K562 (cell line): ENCODE results near the gene PSMC1.

Experiments used
- BHLHE40 ChIP-seq: IDR thresholded peaks from 2 replicates; pipeline ENCODE4 v1.6.1; 2011; ENCODE audit warnings: low read length, improper control_type of control experiment
- KDM1A ChIP-seq, 2 experiments: fragments of 450-650 bp; IDR thresholded peaks; 2 replicates each; pipeline ENCODE4 v1.6.1; 2016; ENCODE audit warnings: mild to moderate bottlenecking in 2 of 2
- NONO ChIP-seq, 2 experiments: fragments of 200-400 bp in 1 of 2; fragments of 450-650 bp in 1 of 2; formaldehyde crosslinking in 1 of 2; IDR thresholded peaks; 2 replicates each; pipeline ENCODE4 v1.6.1; 2017; ENCODE audit warnings: low read depth in 2 of 2, mild to moderate bottlenecking in 2 of 2, moderate library complexity in 2 of 2, low read length in 1 of 2
- POLR2A ChIP-seq: fragments of 450-650 bp; conservative IDR thresholded peaks from 2 replicates; pipeline ENCODE4 v1.6.1; 2016
- RCOR1 ChIP-seq, 2 experiments: IDR thresholded peaks; 2 replicates each; pipeline ENCODE4 v1.6.1; 2012; ENCODE audit warnings: low read depth in 2 of 2, low read length in 2 of 2, borderline replicate concordance in 1 of 2, improper control_type of control experiment in 1 of 2
- ZNF121 ChIP-seq: sonication (generic); formaldehyde crosslinking; conservative IDR thresholded peaks from 2 replicates; pipeline ENCODE4 v1.8.0; 2022; ENCODE audit warnings: missing genetic modification reagents
- TF ChIP-seq, protein P1 (sequence below): fragments of 450-650 bp; conservative IDR thresholded peaks from 2 replicates; pipeline ENCODE4 v1.6.1; 2016; ENCODE audit warnings: missing genetic modification characterization, low read depth, mild to moderate bottlenecking, missing compliant biosample characterization, moderate library complexity
- TF ChIP-seq, protein P2 (sequence below): sonication (generic); formaldehyde crosslinking; IDR thresholded peaks from 2 replicates; pipeline ENCODE4 v1.9.0; 2022; ENCODE audit warnings: mild to moderate bottlenecking, missing genetic modification reagents

DNA sequence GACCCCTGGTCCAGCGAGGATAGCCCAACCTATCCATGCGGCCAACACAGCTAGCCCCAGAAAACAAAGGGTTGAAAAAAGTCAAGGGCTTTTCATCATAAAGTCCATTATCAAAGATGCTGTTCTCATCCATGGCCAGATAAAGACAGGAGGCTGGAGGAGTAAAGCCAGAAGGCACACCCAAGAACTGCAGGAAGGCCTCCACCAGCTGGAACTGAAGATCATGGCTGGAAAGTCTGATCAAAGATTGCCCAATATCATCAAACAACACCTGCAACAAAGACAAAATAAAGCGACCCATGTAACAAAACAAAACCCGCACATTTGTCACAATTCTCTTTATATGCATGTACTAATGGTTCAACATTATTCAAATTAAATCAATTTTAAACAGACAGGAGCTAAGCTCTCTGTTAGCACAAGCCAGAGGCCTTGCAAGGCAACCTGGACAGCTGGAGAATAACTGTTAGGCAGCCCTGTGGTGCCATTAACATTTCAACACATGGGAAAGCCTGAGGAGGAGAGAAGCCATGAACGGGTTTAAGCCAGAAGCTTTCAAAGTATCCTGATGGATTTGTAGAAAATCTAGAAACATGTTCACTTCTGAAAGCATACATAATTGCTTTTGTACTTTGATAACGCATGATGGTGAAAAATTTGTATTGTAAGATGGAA, 34.1 kb downstream of the PSMC1 start:
- TF ChIP-seq BHLHE40 (no peak), POLR2A (no peak), RCOR1 (IDR thresholded peaks at IDR 0.05; ENCODE audit: borderline replicate concordance in 1 of 2, low read depth in 2 of 2, low read length in 2 of 2) (no peak), NONO (IDR thresholded peaks at IDR 0.05; ENCODE audit: low read depth in 2 of 2, low read length in 1 of 2) (no peak), ZNF121 (CRISPR knock-in tag) (no peak), KDM1A (IDR thresholded peaks at IDR 0.05) (no peak)
- TF ChIP-seq, protein P1, sequence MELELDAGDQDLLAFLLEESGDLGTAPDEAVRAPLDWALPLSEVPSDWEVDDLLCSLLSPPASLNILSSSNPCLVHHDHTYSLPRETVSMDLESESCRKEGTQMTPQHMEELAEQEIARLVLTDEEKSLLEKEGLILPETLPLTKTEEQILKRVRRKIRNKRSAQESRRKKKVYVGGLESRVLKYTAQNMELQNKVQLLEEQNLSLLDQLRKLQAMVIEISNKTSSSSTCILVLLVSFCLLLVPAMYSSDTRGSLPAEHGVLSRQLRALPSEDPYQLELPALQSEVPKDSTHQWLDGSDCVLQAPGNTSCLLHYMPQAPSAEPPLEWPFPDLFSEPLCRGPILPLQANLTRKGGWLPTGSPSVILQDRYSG (tag) = no peak
- TF ChIP-seq, protein P2, sequence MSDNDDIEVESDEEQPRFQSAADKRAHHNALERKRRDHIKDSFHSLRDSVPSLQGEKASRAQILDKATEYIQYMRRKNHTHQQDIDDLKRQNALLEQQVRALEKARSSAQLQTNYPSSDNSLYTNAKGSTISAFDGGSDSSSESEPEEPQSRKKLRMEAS (CRISPR knock-in tag) = no peak
